Measurements from ENCODE around the gene OTUD3. TPM values are rescaled to one million over a fixed set of nuclear protein-coding genes. Genes with fewer than 3 reads are reported as not detected.

OTUD3 gene
- total RNA-seq, 1 donor from 2014 or later, result 6.4 TPM

DNA sequence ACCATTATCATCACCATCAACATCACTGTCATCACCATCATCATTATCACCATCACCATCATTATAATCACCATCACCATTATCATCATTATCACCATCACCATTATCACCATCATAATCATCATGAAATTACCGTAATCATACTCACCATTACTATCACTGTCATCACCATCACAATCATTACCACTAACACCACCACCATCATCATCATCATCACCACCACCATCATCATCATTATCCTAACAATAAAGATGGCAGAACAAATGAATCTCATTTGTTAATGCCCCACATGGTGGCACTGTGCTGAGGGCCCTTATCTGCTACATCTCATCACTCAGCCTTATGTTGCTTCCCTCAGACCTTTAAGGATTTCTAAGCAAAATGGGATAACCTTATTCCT is 50.7 kb downstream of the OTUD3 start:
- no peak overlapping the region for H3K4me3 Mint-ChIP-seq (ENCODE audit: unreplicated experiment)
- peaks cover 36% of the 10 kb centered on the region for H3K9me3 Mint-ChIP-seq (ENCODE audit: low read depth)
- H3K27ac Mint-ChIP-seq (ENCODE audit: unreplicated experiment), result no peak overlapping the region
- peaks cover 5% of the 10 kb centered on the region for H3K36me3 Mint-ChIP-seq (ENCODE audit: low read depth)
- no peaks in the 10 kb centered on the region for H3K27me3 Mint-ChIP-seq (ENCODE audit: low read depth)
- TF ChIP-seq, protein P1, sequence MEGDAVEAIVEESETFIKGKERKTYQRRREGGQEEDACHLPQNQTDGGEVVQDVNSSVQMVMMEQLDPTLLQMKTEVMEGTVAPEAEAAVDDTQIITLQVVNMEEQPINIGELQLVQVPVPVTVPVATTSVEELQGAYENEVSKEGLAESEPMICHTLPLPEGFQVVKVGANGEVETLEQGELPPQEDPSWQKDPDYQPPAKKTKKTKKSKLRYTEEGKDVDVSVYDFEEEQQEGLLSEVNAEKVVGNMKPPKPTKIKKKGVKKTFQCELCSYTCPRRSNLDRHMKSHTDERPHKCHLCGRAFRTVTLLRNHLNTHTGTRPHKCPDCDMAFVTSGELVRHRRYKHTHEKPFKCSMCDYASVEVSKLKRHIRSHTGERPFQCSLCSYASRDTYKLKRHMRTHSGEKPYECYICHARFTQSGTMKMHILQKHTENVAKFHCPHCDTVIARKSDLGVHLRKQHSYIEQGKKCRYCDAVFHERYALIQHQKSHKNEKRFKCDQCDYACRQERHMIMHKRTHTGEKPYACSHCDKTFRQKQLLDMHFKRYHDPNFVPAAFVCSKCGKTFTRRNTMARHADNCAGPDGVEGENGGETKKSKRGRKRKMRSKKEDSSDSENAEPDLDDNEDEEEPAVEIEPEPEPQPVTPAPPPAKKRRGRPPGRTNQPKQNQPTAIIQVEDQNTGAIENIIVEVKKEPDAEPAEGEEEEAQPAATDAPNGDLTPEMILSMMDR (IDR thresholded peaks at IDR 0.05), result no peak
- no peaks in the 10 kb centered on the region for H3K4me1 Mint-ChIP-seq (ENCODE audit: low read depth)
- no peak for DNase-seq (ENCODE audit: low spot score)

DNA sequence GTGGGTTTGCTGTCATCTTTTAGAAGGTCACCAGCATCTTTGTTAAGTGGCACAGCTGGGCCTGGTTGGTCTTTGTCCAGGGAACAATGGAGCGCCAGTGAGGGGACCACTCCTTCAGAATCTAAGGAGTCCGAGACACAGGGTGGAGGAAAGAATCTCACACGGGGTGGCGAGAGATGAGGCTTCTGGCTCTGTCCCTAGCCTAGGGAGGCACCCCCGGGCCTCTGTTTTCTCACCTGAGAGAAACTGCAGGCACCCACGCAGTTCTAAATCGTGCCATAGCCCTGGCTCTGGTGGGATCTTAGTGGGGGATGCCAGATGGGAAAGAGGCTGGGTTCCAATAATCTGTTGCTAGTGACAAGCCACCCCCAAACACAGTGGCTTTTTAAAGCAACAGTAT is 52.1 kb downstream of the OTUD3 start:
- Mint-ChIP-seq H3K27ac (ENCODE audit: unreplicated experiment) (no peak overlapping the region), H3K27me3 (ENCODE audit: low read depth) (no peaks in the 10 kb centered on the region), H3K4me1 (ENCODE audit: low read depth) (no peaks in the 10 kb centered on the region), H3K9me3 (ENCODE audit: low read depth) (peaks cover 34% of the 10 kb centered on the region), H3K36me3 (ENCODE audit: low read depth) (peaks cover 5% of the 10 kb centered on the region), H3K4me3 (ENCODE audit: unreplicated experiment) (no peak overlapping the region)
- no peak for DNase-seq (ENCODE audit: low spot score)
- TF ChIP-seq, protein P1 (IDR thresholded peaks at IDR 0.05), result no peak

DNA sequence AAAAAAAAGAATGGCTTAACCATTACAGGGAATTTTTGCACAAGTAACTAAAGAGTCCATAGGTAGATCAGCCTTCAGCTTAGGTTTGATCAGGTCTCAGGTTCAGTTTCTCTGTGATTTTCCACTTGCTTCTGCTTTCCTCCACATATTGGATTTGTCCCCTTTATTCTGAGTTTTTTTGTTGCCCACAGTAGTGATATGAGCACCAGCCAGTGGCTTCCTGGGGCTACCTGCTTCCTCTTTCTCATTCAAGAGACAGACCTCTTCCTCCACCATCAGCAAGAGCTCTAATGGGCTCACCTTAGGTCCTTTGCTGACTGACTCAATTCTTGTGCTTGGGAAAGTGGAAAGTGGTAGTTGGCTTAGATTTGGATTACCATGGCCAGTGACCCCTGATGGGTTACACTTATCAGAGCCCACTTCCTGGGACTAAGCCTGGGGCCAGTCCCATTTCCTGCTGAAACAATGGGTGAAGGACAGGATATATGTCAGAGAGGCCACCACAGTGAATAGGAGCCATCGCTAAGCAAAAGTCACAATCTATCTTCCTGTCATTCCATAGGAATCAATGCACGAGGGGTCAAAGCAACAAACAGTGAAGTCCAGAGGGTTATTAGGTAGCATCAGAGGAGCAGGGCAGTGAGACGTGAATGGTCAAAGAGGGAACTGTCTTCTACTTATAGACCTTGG is 54.0 kb downstream of the OTUD3 start:
- no peak overlapping the region for H3K27ac Mint-ChIP-seq (ENCODE audit: unreplicated experiment)
- no peak overlapping the region for H3K4me3 Mint-ChIP-seq (ENCODE audit: unreplicated experiment)
- DNase-seq (ENCODE audit: low spot score), result no peak
- TF ChIP-seq, protein P1 (IDR thresholded peaks at IDR 0.05), result no peak
- H3K27me3 Mint-ChIP-seq (ENCODE audit: low read depth), result no peaks in the 10 kb centered on the region
- no peaks in the 10 kb centered on the region for H3K4me1 Mint-ChIP-seq (ENCODE audit: low read depth)
- H3K9me3 Mint-ChIP-seq (ENCODE audit: low read depth), result peaks cover 22% of the 10 kb centered on the region
- peaks cover 5% of the 10 kb centered on the region for H3K36me3 Mint-ChIP-seq (ENCODE audit: low read depth)

DNA sequence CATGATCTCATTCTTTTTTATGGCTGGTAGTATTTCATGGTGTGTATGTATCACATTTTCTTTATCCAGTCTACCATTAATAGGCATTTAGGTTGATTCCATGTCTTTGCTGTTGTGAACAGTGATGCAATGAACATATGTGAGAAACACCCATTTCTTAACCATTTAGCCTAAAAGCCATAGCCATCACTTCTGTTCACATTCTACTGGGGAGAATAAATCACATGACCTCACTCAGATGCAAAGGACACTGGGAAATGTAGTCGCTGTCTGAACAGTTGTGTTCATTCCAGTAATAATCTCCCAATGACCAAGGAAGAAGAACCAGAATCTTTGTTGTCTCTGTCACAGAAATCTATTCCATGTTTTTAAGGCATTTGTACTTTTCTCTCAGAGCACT is 56.3 kb downstream of the OTUD3 start:
- Mint-ChIP-seq H3K4me3 (ENCODE audit: unreplicated experiment) (no peak overlapping the region), H3K27ac (ENCODE audit: unreplicated experiment) (no peak overlapping the region), H3K36me3 (ENCODE audit: low read depth) (no peaks in the 10 kb centered on the region), H3K9me3 (ENCODE audit: low read depth) (peaks cover 3% of the 10 kb centered on the region), H3K4me1 (ENCODE audit: low read depth) (no peaks in the 10 kb centered on the region), H3K27me3 (ENCODE audit: low read depth) (no peaks in the 10 kb centered on the region)
- DNase-seq (ENCODE audit: low spot score), result no peak
- TF ChIP-seq, protein P1 (IDR thresholded peaks at IDR 0.05), result no peak

DNA sequence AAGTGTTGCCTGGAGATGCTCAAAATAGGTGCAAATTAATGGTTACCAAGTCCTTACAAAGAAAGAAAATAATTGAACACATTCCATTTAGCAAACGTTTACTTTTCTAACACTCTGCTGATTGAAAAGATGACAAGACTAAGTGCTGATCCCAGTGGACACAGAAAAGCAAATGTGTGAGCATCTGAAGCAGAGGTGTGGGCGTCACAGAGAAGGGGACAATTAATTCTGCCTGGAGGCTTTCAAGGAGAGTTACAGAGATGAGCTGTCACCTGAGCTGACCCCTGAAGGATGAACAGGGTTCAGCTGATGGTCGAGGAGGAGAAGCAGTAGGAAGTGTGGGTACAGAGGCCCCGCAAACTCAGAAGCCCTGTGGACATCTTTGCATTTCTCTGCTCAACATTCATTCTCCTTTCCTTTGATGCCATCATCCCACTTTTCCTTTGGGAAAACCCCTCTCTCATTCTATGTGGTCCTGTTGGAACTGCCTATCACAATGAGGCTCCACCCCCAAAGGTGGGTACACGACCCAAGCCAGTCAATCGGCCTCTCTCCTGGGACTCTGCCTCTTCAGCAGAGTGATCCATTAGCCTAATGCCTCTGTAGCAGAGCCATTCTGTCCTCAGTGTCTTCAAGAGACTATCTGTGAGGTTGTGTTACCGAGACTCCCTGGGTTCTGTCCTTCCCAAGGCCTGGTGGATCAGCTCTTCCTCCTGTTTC is 58.5 kb downstream of the OTUD3 start:
- Mint-ChIP-seq H3K36me3 (ENCODE audit: low read depth) (no peaks in the 10 kb centered on the region), H3K9me3 (ENCODE audit: low read depth) (peaks cover 3% of the 10 kb centered on the region), H3K4me1 (ENCODE audit: low read depth) (no peaks in the 10 kb centered on the region), H3K27me3 (ENCODE audit: low read depth) (peaks cover 5% of the 10 kb centered on the region), H3K27ac (ENCODE audit: unreplicated experiment) (no peak overlapping the region), H3K4me3 (ENCODE audit: unreplicated experiment) (no peak overlapping the region)
- TF ChIP-seq, protein P1 (IDR thresholded peaks at IDR 0.05), result no peak
- DNase-seq (ENCODE audit: low spot score), result no peak
